ENCODE measurements around the gene MAGEA9. TPM values are rescaled to one million over a fixed set of nuclear protein-coding genes. Genes with fewer than 3 reads are reported as not detected.
"Not testable (repeated sequence)": the region's sequence is repeated elsewhere in the genome, so short reads cannot be mapped to it uniquely, and the experiment has no call there.

Gene MAGEA9
- total RNA-seq, 2 donors from 2014 or later: not detected

- H3K27me3 ChIP-seq: no peaks in the 10 kb centered on the region
- no peak overlapping the region for H3K27ac ChIP-seq
- H3K4me3 ChIP-seq: no peak overlapping the region
- no peak for DNase-seq (ENCODE audit: low spot score)
- no peak for TF ChIP-seq CTCF (IDR thresholded peaks at IDR 0.05)
- H3K4me1 ChIP-seq: no peaks in the 10 kb centered on the region
- H3K36me3 ChIP-seq: no peaks in the 10 kb centered on the region
- no peaks in the 10 kb centered on the region for H3K9me3 ChIP-seq
Measured at GRCh38 chrX:149831473-149831872, 49.7 kb downstream of the MAGEA9 start.

GRCh38 chrX:149836728-149837127, 55.0 kb downstream of the MAGEA9 start:
- DNase-seq (ENCODE audit: low spot score); H3K27ac ChIP-seq; H3K4me1 ChIP-seq; H3K27me3 ChIP-seq; H3K4me3 ChIP-seq; H3K9me3 ChIP-seq; H3K36me3 ChIP-seq: not testable (repeated sequence)

- Histone ChIP-seq H3K36me3 (no peaks in the 10 kb centered on the region), H3K4me3 (no peak overlapping the region), H3K4me1 (no peaks in the 10 kb centered on the region), H3K27me3 (no peaks in the 10 kb centered on the region), H3K9me3 (no peaks in the 10 kb centered on the region), H3K27ac (no peak overlapping the region)
- DNase-seq (ENCODE audit: low spot score): no peak
- no peak for TF ChIP-seq CTCF (IDR thresholded peaks at IDR 0.05)
Measured at GRCh38 chrX:149837167-149837566, 55.4 kb downstream of the MAGEA9 start.

Other genes with a start within 250 kb of the MAGEA9 start
- 10 to 100 TPM; 10.8 to 14.4 TPM for gene EOLA1, start 240.9 kb upstream of the MAGEA9 start, total RNA-seq
- not detected for gene HSFX3, start 232.0 kb upstream of the MAGEA9 start, total RNA-seq
- not detected for gene MAGEA9B, start 194.5 kb upstream of the MAGEA9 start, total RNA-seq
- gene HSFX2, start 186.6 kb upstream of the MAGEA9 start, total RNA-seq: under 1 TPM in 1 of 2 donors, not detected in 1; 0.79 TPM
- 10 to 100 TPM; 37.0 to 37.2 TPM for gene TMEM185A, start 150.1 kb upstream of the MAGEA9 start, total RNA-seq
- not detected for gene MAGEA11, start 69.9 kb upstream of the MAGEA9 start, total RNA-seq
- gene HSFX1, start 7.9 kb upstream of the MAGEA9 start, total RNA-seq: 1 to 10 TPM; 1.4 to 1.8 TPM
- gene MAGEA8, start 99.3 kb downstream of the MAGEA9 start, total RNA-seq: not detected
- not detected for gene HSFX4, start 147.6 kb downstream of the MAGEA9 start, total RNA-seq
- gene EOLA2, start 156.6 kb downstream of the MAGEA9 start, total RNA-seq: 10 to 100 TPM; 15.4 to 22.2 TPM

Data from right atrium auricular region (tissue), 2 donors.